Activated T-cell treated with anti-CD3 and anti-CD28 coated beads for 24 hours (primary cell): Measurements from ENCODE around the gene SPPL2B.
"Not testable (repeated sequence)": the region's sequence is repeated elsewhere in the genome, so short reads cannot be mapped to it uniquely, and the experiment has no call there.

ENCODE experiments used
- DNase-seq: peaks from one replicate; pipeline ENCODE4 v3.0.0-alpha.2; 2020; ENCODE audit warnings: low read depth

SPPL2B gene

GRCh38 chr19:2381148-2381820 is 52.8 kb downstream of the SPPL2B start:
- no peak for DNase-seq

- no peak for DNase-seq
Measured at GRCh38 chr19:2382530-2383222, 54.2 kb downstream of the SPPL2B start.

- no peak for DNase-seq
Measured at GRCh38 chr19:2385053-2385721, 56.7 kb downstream of the SPPL2B start.

GRCh38 chr19:2387367-2388288 is 59.1 kb downstream of the SPPL2B start:
- no peak for DNase-seq

- no peak for DNase-seq
Measured at GRCh38 chr19:2389594-2389993, 61.1 kb downstream of the SPPL2B start.

GRCh38 chr19:2391118-2391725 is 62.7 kb downstream of the SPPL2B start:
- DNase-seq, result peak; percentile 25

- DNase-seq, result no peak
Measured at GRCh38 chr19:2392366-2392765, 63.9 kb downstream of the SPPL2B start.

GRCh38 chr19:2392899-2393298 is 64.4 kb downstream of the SPPL2B start:
- DNase-seq, result not testable (repeated sequence)

- no peak for DNase-seq
Measured at GRCh38 chr19:2394054-2394441, 65.6 kb downstream of the SPPL2B start.

- no peak for DNase-seq
Measured at GRCh38 chr19:2394442-2395292, 66.2 kb downstream of the SPPL2B start.

- DNase-seq, result not testable (repeated sequence)
Measured at GRCh38 chr19:2395293-2395829, 66.9 kb downstream of the SPPL2B start.

GRCh38 chr19:2397173-2397572 is 68.7 kb downstream of the SPPL2B start:
- DNase-seq, result not testable (repeated sequence)

- DNase-seq, result no peak
Measured at GRCh38 chr19:2398735-2399305, 70.3 kb downstream of the SPPL2B start.

- DNase-seq, result no peak
Measured at GRCh38 chr19:2399582-2399981, 71.1 kb downstream of the SPPL2B start.
